CD4-positive, alpha-beta T cell (primary cell): Measurements from ENCODE around the gene TRIM72. TPM values are rescaled to one million over a fixed set of nuclear protein-coding genes. Genes with fewer than 3 reads are reported as not detected.
"Not testable (repeated sequence)": the region's sequence is repeated elsewhere in the genome, so short reads cannot be mapped to it uniquely, and the experiment has no call there.

Experiments used
- ATAC-seq: fragments of 200-7000 bp; cut with Tn5 transposase; one replicate; pipeline ENCODE4 v1.10.0; 2022; ENCODE audit warnings: mild to moderate bottlenecking; ENCODE audit not compliant: poor library complexity
- CTCF ChIA-PET: fragments of 350-600 bp; sonication (Branson Sonifier 250); formaldehyde crosslinking; loops from one replicate; lab custom pipeline; 2021; ENCODE audit warnings: antibody characterized with exemption, inconsistent platforms; lab: Charles Lee
- POLR2A ChIA-PET: fragments of 350-600 bp; sonication (Branson Sonifier 250); formaldehyde crosslinking; loops from one replicate; lab custom pipeline; 2021; ENCODE audit warnings: antibody characterized with exemption, inconsistent platforms; lab: Charles Lee
- DNase-seq, 14 experiments: peaks; one replicate each; pipeline ENCODE4 v3.0.0-alpha.2; 2013 to 2020; ENCODE audit warnings: mixed read lengths in 2 of 14
- H3K27ac ChIP-seq, 2 donors: one replicate each; pipeline versions ENCODE4 v1.5.1 to v1.7.0; 2013; ENCODE audit warnings: low read length in 2 of 2, low read depth in 1 of 2, mild to moderate bottlenecking in 1 of 2
- H3K27me3 ChIP-seq, 2 experiments: 1 replicate in 1 of 2; 2 replicates in 1 of 2; pipeline versions ENCODE4 v1.6.1 to v1.7.0; 2013; ENCODE audit warnings: low read length in 2 of 2, control low read depth in 1 of 2, mild to moderate bottlenecking in 1 of 2, moderate library complexity in 1 of 2; ENCODE audit not compliant: insufficient read depth in 2 of 2, control insufficient read depth in 1 of 2
- H3K36me3 ChIP-seq: one replicate; pipeline ENCODE4 v1.6.1; 2013; ENCODE audit warnings: low read length, control low read depth; ENCODE audit not compliant: insufficient read depth
- H3K4me1 ChIP-seq: one replicate; pipeline ENCODE4 v1.6.1; 2013; ENCODE audit warnings: low read length, control low read depth; ENCODE audit not compliant: insufficient read depth
- H3K4me3 ChIP-seq: one replicate; pipeline ENCODE4 v1.5.1; 2013; ENCODE audit warnings: mild to moderate bottlenecking, low read length, moderate library complexity
- H3K9me3 ChIP-seq, 2 experiments: 1 replicate in 1 of 2; 2 replicates in 1 of 2; pipeline versions ENCODE4 v1.6.1 to v1.7.0; 2013; ENCODE audit warnings: low read length in 2 of 2, mild to moderate bottlenecking in 2 of 2, control low read depth in 1 of 2, moderate library complexity in 1 of 2; ENCODE audit not compliant: control insufficient read depth in 1 of 2, insufficient read depth in 1 of 2
- H3K27ac Mint-ChIP-seq: one replicate; pipeline ENCODE4 v1.8.0; 2020; ENCODE audit warnings: mixed read lengths
- H3K27me3 Mint-ChIP-seq: one replicate; pipeline ENCODE4 v1.8.0; 2021; ENCODE audit warnings: mixed read lengths
- H3K36me3 Mint-ChIP-seq: one replicate; pipeline ENCODE4 v1.8.0; 2021; ENCODE audit warnings: low read depth, mixed read lengths
- H3K4me1 Mint-ChIP-seq: one replicate; pipeline ENCODE4 v1.8.0; 2021; ENCODE audit warnings: low read depth, mixed read lengths
- H3K4me3 Mint-ChIP-seq: one replicate; pipeline ENCODE4 v1.8.0; 2020; ENCODE audit warnings: mild to moderate bottlenecking, mixed read lengths
- H3K9me3 Mint-ChIP-seq: one replicate; pipeline ENCODE4 v1.8.0; 2020; ENCODE audit warnings: mixed read lengths
- CTCF ChIP-seq: fragments of 200-600 bp; IDR thresholded peaks from one replicate; pipeline ENCODE4 v1.8.0; 2022; ENCODE audit warnings: antibody characterized with exemption, mild to moderate bottlenecking
- intact Hi-C, 2 experiments: fragments of 100-400 bp; cut with DNase I in 1 of 2; cut with micrococcal nuclease in 1 of 2; formaldehyde crosslinking; loops; one replicate each; pipeline versions ENCODE4 v1.15.1 to v1.9.0; 2023 to 2025; cut with DNase I, micrococcal nuclease
- total RNA-seq, 174 experiments: library from RNA in 2 of 174; stranded (reverse) in 2 of 174; gene quantifications; one replicate each; pipeline ENCODE4 v1.2.3 and lab custom pipeline; 2021 to 2026

TRIM72 gene
- total RNA-seq, 2 experiments from 2014 or later, result 0.17 TPM; not detected in 1

- H3K9me3 ChIP-seq, result no peaks in the 10 kb centered on the region
- peaks cover 12% of the 10 kb centered on the region for H3K4me1 ChIP-seq
- H3K36me3 Mint-ChIP-seq, result no peaks in the 10 kb centered on the region
- CTCF ChIA-PET, result no interaction called here
- no peak overlapping the region for H3K4me3 ChIP-seq
- H3K27ac ChIP-seq, result no peak overlapping the region
- intact Hi-C loops, result no loop called here
- H3K36me3 ChIP-seq, result no peaks in the 10 kb centered on the region
- no peak overlapping the region for H3K27ac Mint-ChIP-seq
- no peak for TF ChIP-seq CTCF
- peaks cover 17% of the 10 kb centered on the region for H3K27me3 Mint-ChIP-seq
- H3K4me1 Mint-ChIP-seq, result no peaks in the 10 kb centered on the region
- DNase-seq (no peak), ATAC-seq (no peak)
- POLR2A ChIA-PET, result no interaction called here
- no peaks in the 10 kb centered on the region for H3K27me3 ChIP-seq
- no peak overlapping the region for H3K4me3 Mint-ChIP-seq
- no peaks in the 10 kb centered on the region for H3K9me3 Mint-ChIP-seq
Measured at GRCh38 chr16:31268891-31269290, 55.0 kb downstream of the TRIM72 start.

- no peak for TF ChIP-seq CTCF
- Mint-ChIP-seq H3K9me3 (no peaks in the 10 kb centered on the region), H3K27me3 (peaks cover 17% of the 10 kb centered on the region), H3K27ac (no peak overlapping the region), H3K4me3 (no peak overlapping the region), H3K36me3 (no peaks in the 10 kb centered on the region), H3K4me1 (no peaks in the 10 kb centered on the region)
- Histone ChIP-seq H3K36me3 (no peaks in the 10 kb centered on the region), H3K4me3 (no peak overlapping the region), H3K27me3 (no peaks in the 10 kb centered on the region), H3K9me3 (no peaks in the 10 kb centered on the region), H3K27ac (no peak overlapping the region), H3K4me1 (peaks cover 12% of the 10 kb centered on the region)
- ChIA-PET CTCF (no interaction called here), POLR2A (no interaction called here)
- DNase-seq, result no peak
- no peak for ATAC-seq
- intact Hi-C loops, result no loop called here
Measured at GRCh38 chr16:31269541-31269940, 55.6 kb downstream of the TRIM72 start.

- H3K4me1 ChIP-seq, result peaks cover 12% of the 10 kb centered on the region
- POLR2A ChIA-PET, H3K4me3 ChIP-seq, H3K36me3 ChIP-seq, H3K9me3 Mint-ChIP-seq, intact Hi-C loops, H3K9me3 ChIP-seq, H3K4me3 Mint-ChIP-seq, H3K36me3 Mint-ChIP-seq, H3K4me1 Mint-ChIP-seq, ATAC-seq, DNase-seq, H3K27ac ChIP-seq, H3K27ac Mint-ChIP-seq, H3K27me3 ChIP-seq, CTCF ChIA-PET: not testable (repeated sequence)
- H3K27me3 Mint-ChIP-seq, result peaks cover 17% of the 10 kb centered on the region
Measured at GRCh38 chr16:31269973-31270372, 56.1 kb downstream of the TRIM72 start.

DNA sequence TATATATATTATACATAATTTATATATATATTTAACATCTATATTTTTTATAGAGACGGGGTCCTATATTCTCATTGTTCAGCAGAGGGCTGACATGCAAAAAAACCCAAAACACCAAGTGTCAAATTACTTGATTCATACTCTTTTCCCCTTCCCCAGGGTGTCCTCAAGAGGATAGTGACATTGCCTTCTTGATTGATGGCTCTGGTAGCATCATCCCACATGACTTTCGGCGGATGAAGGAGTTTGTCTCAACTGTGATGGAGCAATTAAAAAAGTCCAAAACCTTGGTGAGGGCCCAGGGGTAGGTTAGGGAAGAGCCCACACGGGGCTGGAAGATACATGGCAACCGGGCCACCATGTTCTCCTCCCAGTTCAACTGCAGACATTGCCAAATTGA is 56.9 kb downstream of the TRIM72 start:
- H3K36me3 Mint-ChIP-seq, result no peaks in the 10 kb centered on the region
- H3K9me3 Mint-ChIP-seq, result no peaks in the 10 kb centered on the region
- DNase-seq (no peak), ATAC-seq (no peak)
- intact Hi-C loops, result no loop called here
- no peak overlapping the region for H3K4me3 Mint-ChIP-seq
- Histone ChIP-seq H3K27ac (no peak overlapping the region), H3K36me3 (no peaks in the 10 kb centered on the region), H3K9me3 (no peaks in the 10 kb centered on the region), H3K4me1 (peaks cover 4% of the 10 kb centered on the region), H3K4me3 (no peak overlapping the region), H3K27me3 (no peaks in the 10 kb centered on the region)
- no peak for TF ChIP-seq CTCF
- no peak overlapping the region for H3K27ac Mint-ChIP-seq
- ChIA-PET POLR2A (no interaction called here), CTCF (no interaction called here)
- peaks cover 17% of the 10 kb centered on the region for H3K27me3 Mint-ChIP-seq
- H3K4me1 Mint-ChIP-seq, result no peaks in the 10 kb centered on the region
